Measurements from ENCODE around the gene PEX11B. TPM values are rescaled to one million over a fixed set of nuclear protein-coding genes. Genes with fewer than 3 reads are reported as not detected.
A peak's percentile ranks its signal among the peaks of the same experiment; 100 is the strongest.

The PEX11B gene
- total and polyA plus RNA-seq, 8 donors = 10.7 to 21.9 (median 12.5) TPM

GRCh38 chr1:145963265-145964019, 44.9 kb upstream of the PEX11B start:
- FAIRE-seq (no peak), DNase-seq (no peak), ATAC-seq (no peak)
- Histone ChIP-seq H3K27me3 (no peaks in the 10 kb centered on the region), H3K4me3 (peak overlapping the region in 2 of 4 donors; percentile 42 to 46), H3K4me1 (peaks cover 7 to 26% (median 11%) of the 10 kb centered on the region in 3 donors), H3K27ac (peak overlapping the region; percentile 46 to 84 (median 74)), H3K36me3 (no peaks in the 10 kb centered on the region), H3K9me3 (no peaks in the 10 kb centered on the region)
- no peak for TF ChIP-seq CTCF (IDR thresholded peaks at IDR 0.05)
- intact Hi-C loops (cut with DNase I) = no loop called here
- WGBS, 2 donors = 53 to 69% methylated on average over 5 of the region's 5 CpGs

GRCh38 chr1:145962157-145963102, 43.9 kb upstream of the PEX11B start:
- no peaks in the 10 kb centered on the region for H3K36me3 ChIP-seq
- intact Hi-C loops (cut with DNase I) = no loop called here
- no peaks in the 10 kb centered on the region for H3K27me3 ChIP-seq
- H3K4me3 ChIP-seq = peak overlapping the region in 2 of 4 donors; percentile 52 to 66
- WGBS, 2 donors = 9 to 20% methylated on average over 18 to 29 of the region's 36 CpGs
- FAIRE-seq = no peak
- peaks cover 7 to 26% (median 14%) of the 10 kb centered on the region in 3 donors for H3K4me1 ChIP-seq
- H3K9me3 ChIP-seq = no peaks in the 10 kb centered on the region
- no peak overlapping the region for H3K27ac ChIP-seq
- peak in 4 of 6 donors; percentile 40 to 68 (median 52) for DNase-seq
- ATAC-seq = no peak
- no peak for TF ChIP-seq CTCF (IDR thresholded peaks at IDR 0.05)

- intact Hi-C loops (cut with DNase I) = no loop called here
- H3K4me1 ChIP-seq = peaks cover 7 to 30% (median 19%) of the 10 kb centered on the region in 3 donors
- no peak overlapping the region for H3K27ac ChIP-seq
- DNase-seq = peak in 4 of 6 donors; percentile 33 to 78 (median 56)
- 4% methylated on average over 57 of the region's 57 CpGs for WGBS, 2 donors
- TF ChIP-seq CTCF (IDR thresholded peaks at IDR 0.05) = no peak
- no peak for FAIRE-seq
- no peaks in the 10 kb centered on the region for H3K36me3 ChIP-seq
- H3K9me3 ChIP-seq = no peaks in the 10 kb centered on the region
- peak overlapping the region; percentile 11 to 66 (median 37) for H3K4me3 ChIP-seq
- H3K27me3 ChIP-seq = no peaks in the 10 kb centered on the region
- ATAC-seq = no peak
Measured at GRCh38 chr1:145961425-145962156, 43.1 kb upstream of the PEX11B start.

GRCh38 chr1:145961109-145961424, 42.5 kb upstream of the PEX11B start:
- intact Hi-C loops (cut with DNase I) = no loop called here
- H3K27me3 ChIP-seq = no peaks in the 10 kb centered on the region
- H3K4me1 ChIP-seq = peaks cover 7 to 33% (median 24%) of the 10 kb centered on the region in 3 donors
- WGBS, 2 donors = 2 to 4% methylated on average over 12 to 22 of the region's 22 CpGs
- no peaks in the 10 kb centered on the region for H3K9me3 ChIP-seq
- no peak for FAIRE-seq
- peak overlapping the region; percentile 11 to 66 (median 37) for H3K4me3 ChIP-seq
- DNase-seq = peak in 1 of 6 donors; percentile 37
- peak overlapping the region in 1 of 4 donors; percentile 17 for H3K27ac ChIP-seq
- TF ChIP-seq CTCF (IDR thresholded peaks at IDR 0.05) = no peak
- no peaks in the 10 kb centered on the region for H3K36me3 ChIP-seq
- no peak for ATAC-seq
